ENCODE results near the gene ANTKMT.

Gene ANTKMT, protein sequence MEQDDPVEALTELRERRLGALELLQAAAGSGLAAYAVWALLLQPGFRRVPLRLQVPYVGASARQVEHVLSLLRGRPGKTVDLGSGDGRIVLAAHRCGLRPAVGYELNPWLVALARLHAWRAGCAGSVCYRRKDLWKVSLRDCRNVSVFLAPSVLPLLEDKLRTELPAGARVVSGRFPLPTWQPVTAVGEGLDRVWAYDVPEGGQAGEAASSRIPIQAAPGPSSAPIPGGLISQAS

DNA sequence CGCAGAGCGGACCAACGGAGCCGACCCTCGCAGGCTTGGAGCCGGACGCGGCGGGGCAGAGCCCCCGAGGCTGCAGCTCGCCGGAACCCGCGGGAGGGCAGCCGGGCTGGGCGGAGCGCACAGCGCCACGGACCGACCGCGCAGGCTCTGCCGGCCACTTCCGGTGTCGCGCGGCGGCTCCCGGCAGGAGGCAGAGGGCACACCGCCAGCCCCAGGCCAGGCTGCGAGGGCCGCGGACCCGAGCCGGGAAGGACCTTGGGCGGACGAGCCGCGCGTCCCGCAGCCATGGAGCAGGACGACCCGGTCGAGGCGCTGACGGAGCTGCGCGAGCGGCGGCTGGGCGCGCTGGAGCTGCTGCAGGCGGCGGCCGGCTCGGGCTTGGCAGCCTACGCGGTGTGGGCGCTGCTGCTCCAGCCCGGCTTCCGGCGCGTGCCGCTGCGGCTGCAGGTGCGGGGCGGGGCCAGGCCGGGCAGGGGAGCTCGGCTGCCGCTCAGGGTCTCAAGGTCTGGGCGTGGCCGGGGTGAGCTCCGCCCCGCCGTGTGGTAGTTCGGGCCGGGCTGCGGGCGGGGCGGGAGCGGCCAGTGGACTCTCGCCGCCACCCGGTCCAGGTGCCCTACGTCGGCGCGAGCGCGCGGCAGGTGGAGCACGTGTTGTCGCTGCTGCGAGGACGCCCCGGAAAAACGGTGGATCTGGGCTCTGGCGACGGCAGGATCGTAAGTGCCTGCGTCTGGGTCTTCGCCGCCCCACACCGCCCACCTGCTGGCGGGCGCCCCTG lies at the start of gene ANTKMT:
Gene ANTKMT (plus strand): TSS at position 157 of the 775 bp plus-strand sequence. CDS start 129 bp downstream, at position 286.
- DNase-seq: peak; percentile 74

- DNase-seq: no peak
These were observed 49.4 kb upstream of the ANTKMT start for GRCh38 chr16:671353-672131.

GRCh38 chr16:672371-672770 lies 48.6 kb upstream of the ANTKMT start:
- DNase-seq: no peak

DNA sequence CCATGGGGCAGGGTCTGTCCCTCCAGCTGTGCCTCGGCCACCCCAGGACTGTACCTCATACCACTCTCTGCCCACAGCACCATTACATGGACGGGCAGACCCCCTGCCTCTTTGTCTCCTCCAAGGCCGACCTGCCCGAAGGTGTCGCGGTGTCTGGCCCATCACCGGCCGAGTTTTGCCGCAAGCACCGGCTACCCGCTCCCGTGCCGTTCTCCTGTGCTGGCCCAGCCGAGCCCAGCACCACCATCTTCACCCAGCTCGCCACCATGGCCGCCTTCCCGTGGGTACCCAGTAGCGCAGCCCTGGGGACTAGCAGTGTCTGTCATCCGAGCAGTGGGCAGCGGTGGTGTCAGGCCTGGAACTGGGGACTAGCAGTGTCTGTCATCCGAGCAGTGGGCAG lies 48.1 kb upstream of the ANTKMT start:
- no peak for DNase-seq

DNA sequence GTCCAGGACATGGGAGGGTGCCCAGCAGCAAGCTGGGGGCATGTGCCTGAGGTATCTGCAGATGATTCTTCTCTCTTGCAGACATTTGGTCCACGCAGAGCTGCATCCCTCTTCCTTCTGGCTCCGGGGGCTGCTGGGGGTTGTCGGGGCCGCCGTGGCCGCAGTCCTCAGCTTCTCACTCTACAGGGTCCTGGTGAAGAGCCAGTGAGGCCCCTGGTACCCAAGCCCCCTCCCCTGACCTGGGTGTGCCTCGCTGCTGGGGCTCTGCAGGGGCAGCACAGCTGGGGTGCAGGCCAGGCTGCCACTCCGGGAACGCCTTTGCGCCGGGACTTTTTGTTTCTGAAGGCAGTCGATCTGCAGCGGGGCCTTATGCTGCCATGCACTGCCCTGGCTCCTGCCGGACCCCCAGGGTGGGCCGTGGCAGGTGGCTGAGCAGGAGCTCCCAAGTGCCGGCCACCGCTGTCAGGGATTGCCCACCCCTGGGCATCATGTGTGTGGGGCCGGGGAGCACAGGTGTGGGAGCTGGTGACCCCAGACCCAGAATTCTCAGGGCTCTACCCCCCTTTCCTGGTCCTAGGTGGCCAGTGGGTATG lies 47.5 kb upstream of the ANTKMT start:
- DNase-seq: no peak

DNA sequence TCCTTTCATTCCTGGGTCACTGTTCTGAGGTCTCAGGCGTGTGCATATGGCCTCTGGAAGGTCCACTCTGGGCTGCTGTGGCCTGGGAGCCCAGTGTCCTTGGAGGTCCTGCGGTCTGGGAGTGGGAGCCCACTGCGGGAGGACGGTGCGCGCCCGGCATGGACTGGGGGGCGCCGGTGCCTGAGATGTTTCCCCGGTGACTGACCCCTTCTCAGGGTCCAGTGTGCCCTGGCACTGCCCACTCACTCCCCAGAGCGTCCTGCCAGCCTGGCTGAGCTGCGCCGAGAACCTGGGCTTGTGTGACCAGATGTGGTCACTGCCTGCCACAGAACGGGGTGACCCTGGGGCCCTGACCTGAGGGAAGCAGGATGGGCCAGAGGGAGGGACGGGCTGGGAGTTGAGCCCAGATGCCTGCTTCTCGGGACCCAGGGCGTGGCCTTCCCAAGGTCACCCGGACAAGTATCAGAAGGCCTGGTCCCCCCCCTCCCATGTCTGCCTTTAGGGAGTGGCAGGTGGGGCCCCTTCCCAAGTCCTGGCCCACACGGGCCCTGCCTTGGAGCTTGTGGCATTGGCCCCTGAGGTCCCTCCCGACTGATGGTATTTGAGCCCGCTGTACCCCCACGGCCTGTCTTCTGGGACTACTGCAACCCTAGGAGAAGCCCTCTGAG lies 46.6 kb upstream of the ANTKMT start:
- no peak for DNase-seq

GRCh38 chr16:674968-675883 lies 45.7 kb upstream of the ANTKMT start, which contains the start of gene RHBDL1:
RHBDL1 (plus strand) TSS chr16:675671; CDS start chr16:675791, 120 bp downstream.
- DNase-seq: no peak

DNA sequence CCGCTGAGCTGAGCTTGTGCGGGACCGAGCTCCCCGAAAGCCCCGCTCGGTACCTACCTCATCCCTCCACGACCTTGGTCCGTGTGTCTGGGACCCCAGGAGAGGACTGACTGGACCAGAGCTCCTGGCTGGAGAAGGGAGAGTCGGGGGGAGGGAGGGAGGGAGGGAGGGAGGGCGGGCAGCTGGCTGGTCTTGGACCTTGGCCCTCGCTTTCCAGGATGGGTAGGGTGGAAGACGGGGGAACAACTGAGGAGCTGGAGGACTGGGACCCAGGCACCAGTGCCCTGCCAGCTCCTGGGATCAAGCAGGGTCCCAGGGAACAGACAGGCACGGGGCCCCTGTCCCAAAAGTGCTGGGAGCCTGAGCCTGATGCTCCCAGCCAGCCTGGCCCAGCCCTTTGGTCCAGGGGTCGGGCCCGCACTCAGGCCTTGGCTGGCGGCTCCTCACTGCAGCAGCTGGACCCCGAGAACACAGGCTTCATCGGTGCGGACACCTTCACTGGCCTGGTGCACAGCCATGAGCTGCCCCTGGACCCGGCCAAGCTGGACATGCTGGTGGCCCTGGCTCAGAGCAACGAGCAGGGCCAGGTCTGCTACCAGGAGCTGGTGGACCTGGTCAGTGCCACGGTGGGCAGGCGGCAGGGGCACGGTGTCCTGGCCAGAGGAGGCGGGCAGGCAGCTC lies 44.9 kb upstream of the ANTKMT start:
- DNase-seq: no peak

DNA sequence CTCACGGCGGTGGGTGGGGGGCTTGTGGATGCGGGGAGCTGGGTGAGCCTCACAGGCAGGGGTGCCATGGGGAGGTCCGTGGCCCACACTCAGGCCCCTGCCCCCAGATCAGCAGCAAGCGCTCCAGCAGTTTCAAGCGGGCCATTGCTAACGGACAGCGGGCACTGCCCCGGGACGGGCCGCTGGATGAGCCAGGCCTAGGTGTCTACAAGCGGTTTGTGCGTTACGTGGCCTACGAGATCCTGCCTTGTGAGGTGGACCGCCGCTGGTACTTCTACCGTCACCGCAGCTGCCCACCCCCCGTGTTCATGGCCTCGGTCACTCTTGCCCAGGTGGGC lies 44.4 kb upstream of the ANTKMT start:
- no peak for DNase-seq

- DNase-seq: no peak
These were observed 44.0 kb upstream of the ANTKMT start for GRCh38 chr16:676913-677312.

DNA sequence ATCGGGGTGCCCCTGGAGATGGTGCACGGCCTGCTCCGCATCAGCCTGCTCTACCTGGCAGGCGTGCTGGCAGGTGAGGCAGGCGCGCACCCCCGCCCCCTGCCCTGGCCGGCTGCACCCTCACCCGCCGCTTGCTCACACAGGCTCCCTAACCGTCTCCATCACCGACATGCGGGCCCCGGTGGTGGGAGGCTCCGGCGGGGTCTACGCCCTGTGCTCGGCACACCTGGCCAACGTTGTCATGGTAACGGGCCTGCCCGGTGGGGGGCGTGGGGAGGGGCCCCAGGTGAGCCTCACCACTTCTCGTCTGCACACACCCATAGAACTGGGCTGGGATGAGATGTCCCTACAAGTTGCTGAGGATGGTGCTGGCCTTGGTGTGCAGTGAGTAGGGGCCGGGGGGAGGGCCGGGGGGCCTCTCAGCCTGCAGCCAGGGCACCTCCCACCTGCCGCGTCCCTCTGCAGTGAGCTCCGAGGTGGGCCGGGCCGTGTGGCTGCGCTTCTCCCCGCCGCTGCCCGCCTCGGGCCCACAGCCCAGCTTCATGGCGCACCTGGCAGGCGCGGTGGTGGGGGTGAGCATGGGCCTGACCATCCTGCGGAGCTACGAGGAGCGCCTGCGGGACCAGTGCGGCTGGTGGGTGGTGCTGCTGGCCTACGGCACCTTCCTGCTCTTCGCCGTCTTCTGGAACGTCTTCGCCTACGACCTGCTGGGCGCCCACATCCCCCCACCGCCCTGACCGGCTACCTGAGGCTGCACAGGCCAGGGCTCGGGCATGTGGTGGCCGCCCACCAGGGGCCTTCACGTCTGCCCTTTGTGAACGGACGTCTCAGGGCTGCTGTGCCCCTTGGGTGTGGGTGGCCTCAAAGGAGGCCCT lies 43.4 kb upstream of the ANTKMT start:
- DNase-seq: no peak

- DNase-seq: no peak
These were observed 42.6 kb upstream of the ANTKMT start for GRCh38 chr16:678209-678857.

GRCh38 chr16:678858-679813 lies 41.8 kb upstream of the ANTKMT start:
- peak; percentile 44 for DNase-seq

GRCh38 chr16:679814-680624 lies 40.9 kb upstream of the ANTKMT start, which contains the start of gene STUB1:
STUB1 (plus strand) TSS chr16:680410; CDS start chr16:680526, 116 bp downstream.
- peak; percentile 84 for DNase-seq

- no peak for DNase-seq
These were observed 40.4 kb upstream of the ANTKMT start for GRCh38 chr16:680625-680945.

DNA sequence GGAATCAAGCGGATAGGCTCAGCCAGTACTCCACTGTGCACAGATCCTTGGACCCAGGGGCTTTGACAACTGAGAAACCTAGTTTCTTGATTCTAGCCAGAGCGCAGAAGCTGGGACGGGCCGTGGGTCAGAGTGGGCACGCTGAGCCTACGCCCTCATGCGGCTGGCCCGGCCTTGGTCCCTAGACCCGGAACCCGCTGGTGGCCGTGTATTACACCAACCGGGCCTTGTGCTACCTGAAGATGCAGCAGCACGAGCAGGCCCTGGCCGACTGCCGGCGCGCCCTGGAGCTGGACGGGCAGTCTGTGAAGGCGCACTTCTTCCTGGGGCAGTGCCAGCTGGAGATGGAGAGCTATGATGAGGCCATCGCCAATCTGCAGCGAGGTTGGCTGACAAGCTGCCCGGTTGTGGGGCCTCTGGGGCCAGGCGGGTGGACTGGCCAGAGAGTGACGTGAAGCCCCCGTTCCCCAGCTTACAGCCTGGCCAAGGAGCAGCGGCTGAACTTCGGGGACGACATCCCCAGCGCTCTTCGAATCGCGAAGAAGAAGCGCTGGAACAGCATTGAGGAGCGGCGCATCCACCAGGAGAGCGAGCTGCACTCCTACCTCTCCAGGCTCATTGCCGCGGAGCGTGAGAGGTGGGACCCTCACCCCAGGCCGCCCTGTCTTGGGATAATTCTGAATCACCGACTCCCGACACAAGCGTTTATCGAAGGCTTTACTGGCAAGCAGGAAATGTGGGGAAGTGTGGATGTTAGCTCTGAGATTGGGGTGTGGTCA lies 39.8 kb upstream of the ANTKMT start:
- DNase-seq: no peak
